ENCODE results near the gene KDM3B.

DNA sequence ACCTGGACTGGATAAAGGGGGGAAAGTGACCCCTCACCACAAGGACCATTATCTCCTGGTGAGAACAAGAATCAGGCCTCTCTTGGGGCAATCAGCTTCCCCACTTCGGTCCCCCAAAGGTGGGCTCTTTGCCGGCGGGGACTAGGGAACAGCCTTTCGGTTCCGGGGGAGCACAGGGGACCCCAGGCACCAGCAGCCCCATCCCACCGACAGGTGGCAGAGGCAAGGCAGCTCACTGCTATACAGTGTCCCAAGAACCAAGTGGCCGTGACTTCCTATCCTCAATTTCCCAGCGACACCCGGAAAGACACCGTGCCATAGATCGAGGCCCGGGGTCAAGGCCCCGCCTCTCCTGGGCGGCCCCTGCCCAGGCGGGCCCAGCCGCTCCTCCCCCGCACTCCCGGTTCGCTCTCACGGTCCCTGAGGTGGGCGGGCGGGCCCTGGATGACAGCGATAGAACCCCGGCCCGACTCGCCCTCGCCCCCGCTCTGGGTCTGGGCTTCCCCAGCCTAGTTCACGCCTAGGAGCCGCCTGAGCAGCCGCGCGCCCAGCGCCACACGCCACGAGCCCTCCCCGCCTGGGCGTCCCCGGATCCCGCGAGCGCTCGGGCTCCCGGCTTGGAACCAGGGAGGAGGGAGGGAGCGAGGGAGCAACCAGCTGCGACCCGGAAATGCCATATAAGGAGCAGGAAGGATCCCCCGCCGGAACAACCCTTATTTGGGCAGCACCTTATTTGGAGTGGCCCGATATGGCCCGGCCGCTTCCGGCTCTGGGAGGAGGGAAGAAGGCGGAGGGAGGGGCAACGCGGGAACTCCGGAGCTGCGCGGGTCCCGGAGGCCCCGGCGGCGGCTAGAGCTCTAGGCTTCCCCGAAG is 112.1 kb downstream of the KDM3B start:
- TF ChIP-seq POLR2A (IDR thresholded peaks at IDR 0.05; ENCODE audit: low read length): peak; percentile 70
- TF ChIP-seq GATA1 (IDR thresholded peaks at IDR 0.05; ENCODE audit: low read depth, low read length): no peak

Data from erythroblast (primary cell).